NCI-H1105 (cell line): ENCODE measurements around the gene MAT1A.

ENCODE experiments used
- DNase-seq: peaks from one replicate; lab custom pipeline; 2025; lab: John Stamatoyannopoulos, UW

MAT1A gene

DNA sequence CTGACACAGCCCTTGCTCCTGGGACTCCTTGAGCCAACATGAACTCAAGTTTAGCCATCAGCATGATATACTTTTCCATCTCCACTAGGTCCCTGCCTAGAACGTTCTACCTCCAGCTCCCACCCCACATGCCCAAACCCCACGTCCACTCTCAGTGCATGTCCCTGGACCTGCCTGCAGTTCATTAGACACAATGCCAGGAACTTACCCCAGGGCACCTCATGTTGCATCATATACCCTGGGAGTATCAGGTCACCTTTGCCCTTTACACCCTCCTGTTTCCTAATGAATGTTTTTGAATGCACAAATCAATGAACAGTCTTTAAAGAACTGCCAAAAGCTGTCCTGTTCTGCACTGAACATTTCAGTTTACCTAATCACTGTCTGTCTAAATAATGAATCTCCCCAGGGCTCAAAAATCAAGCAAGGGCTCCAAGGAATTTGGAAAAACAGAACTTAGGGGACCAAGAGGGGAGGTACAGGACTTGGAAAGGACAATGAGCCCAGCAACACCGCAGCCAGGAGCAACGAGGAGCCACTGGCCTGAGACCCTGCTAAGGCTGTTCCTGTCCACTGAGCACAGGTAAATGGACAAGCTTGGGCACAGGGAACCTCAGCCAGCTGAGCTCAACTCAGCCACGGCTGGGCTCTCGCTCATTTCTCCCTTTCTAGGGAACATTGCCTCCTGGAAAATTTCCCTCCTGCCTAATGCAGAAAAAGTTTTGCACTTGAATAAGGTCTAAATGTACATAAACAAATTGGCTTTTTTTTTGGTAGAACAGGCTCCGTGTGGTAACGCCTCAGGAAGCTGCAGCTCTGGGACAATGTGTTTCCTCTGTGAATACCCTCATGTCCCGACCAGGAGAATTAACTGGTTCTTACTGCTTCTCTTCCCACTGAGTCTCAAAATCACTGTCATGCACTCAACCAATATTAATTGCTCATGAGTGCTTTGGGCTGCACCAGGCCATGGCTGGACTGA is 7.4 kb downstream of the MAT1A start:
- no peak for DNase-seq

DNA sequence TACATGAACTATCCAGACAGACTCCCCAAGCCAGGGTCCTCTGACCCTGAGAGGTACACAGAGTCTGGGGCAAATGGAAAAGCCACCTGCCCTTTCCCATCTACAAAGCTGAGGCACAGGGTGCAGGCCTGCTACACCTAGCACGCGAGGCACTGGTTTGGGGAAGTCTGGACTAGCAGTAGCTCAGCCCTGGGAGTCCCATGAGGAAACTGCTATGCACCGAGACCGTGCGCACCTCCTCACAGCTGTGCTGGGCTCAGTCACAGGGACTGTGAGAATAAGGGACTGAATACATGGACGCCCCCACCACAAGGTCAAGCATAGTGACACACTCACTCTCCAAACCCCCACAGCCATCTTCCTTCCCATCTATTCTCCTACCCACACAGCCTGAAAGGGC is 8.2 kb downstream of the MAT1A start:
- DNase-seq: no peak

DNA sequence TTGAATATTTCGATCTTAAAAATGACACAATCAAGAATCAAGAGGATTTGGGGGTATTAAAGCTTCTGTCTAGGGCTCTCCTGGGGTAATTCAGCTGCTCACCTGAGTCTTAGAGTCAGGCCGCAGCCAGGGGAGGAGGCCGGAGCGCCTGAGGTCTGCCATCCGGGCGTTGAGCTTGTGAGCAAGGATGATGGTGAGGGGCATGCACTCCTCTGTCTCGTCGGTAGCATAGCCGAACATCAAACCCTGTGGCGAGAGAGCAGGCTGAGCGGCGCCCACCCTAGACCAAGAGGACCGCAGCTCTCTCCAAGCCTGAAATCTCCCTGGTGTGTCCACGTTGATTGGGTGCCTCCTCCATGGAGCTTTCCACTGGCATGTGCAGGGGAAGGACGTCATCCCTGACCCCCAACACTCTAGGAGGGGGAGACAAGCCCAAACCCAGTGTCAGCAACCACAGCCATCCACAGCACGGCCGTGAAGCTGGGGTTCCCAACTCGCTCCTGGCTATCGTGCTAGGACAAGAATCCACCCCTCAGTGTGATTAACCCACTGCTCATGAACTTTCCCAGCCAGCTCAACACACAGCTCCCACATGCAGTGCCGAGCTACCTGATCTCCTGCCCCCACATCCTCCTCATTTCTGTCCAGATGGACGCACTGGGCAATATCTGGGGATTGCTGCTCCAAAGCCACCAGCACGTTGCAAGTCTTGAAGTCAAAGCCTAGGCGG is 9.2 kb downstream of the MAT1A start:
- DNase-seq: no peak

DNA sequence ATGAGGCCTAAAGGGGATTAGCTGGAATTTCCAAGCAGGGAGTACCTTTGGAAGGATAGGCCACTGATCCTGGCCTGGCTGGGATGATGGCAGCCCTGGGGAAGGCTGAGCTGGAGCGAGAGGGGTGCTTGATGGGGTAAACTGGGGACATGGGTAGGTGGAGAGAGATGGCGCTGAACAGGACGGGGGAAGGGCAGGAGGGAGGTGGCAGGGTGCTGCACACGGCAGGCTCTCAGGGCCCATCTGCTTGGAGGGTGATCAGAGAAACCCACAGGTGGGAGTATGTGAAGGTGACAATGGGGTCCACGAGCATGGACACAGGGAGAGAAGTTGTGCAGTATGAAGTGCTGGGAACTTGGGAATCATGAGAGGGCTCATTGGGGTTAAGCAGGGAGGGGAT is 10.3 kb downstream of the MAT1A start:
- DNase-seq: no peak

DNA sequence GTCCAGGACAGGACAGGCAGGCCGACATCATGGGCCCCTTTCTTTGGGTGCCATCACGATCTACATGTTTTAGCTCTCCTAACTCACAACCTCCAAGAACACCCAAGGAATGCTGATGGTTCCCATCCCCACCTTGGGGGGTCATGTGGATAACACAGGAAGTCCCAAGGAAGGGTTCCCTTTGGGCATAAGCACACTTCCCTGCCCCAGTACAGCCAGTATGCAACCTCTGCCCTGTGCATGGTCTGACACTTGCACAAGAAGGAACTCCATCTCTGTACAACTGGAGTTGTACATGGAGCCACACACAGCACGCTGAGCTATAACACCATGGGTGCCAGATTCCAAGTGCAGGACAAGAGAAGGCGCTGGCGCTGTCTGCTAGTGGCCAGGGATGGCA is 11.0 kb downstream of the MAT1A start:
- DNase-seq: no peak

DNA sequence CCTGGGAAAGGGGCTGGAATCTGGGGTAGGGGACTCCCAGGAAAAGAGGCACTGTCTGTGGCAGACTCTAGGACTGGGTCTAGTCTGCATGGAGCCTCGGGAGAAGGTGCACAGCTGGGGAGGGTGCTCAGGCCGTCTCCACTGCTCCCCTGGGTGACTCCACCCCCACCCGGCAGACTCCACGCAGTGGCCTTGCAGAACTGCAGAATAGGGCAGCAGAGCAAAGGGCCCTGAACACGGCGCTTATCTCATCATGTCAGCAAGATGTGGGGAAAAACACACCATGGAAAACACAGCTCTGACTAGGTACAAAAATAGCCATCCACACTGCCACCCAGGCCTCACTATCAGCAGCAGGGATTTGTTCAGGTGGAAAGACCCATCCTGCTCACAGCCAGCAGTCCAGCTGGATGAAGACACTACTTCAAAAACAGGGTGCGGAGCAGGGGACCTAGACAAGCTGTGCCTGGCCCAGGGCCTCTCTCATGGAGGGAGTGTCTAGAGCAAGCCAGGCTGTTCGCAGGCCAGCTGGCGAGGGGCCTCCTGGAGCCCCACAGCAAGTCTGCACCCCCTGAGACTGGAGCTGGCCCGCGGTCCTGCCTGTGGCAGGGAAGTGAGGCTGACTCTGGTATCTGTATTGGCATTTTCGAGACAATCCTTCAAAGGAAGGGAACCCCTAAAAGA is 11.7 kb downstream of the MAT1A start:
- DNase-seq: no peak

DNA sequence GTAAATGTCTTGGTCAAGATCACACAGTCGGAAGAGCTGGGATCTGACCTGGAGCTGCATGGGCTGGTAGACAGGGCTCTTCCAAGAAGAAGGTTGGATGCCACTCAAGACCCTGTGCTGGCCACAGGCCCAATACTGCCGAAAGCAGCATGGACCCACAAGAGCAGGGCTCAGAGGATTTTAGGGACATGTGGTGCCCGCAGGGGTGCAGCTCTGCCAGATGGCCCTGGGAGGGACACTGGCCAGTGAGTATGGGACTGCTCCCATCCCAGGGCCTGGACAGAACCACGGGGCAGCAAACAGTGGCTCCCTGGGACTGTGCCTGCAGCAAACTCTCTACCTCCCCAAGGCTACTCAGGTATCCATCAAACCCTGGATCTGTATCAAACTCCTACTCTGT is 12.4 kb downstream of the MAT1A start:
- no peak for DNase-seq

DNA sequence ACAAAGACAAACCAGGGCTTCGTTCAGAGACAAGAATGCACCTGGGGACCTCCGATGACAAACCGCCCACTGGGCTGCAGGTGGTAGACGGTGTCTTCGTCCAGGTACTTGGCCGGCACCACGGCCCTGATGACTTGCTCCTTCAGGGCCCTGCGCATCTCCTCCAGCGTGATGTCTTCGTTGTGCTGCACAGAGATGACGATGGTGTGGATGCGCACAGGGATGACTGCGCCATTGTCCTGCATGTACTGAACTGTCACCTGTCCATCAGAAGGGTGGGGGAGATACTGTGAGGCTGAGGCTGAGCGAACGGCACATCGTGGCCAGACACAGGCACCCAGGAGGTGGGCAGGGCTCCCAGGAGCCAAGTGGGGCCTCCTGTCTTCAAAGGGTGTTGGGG is 13.1 kb downstream of the MAT1A start:
- DNase-seq: no peak

DNA sequence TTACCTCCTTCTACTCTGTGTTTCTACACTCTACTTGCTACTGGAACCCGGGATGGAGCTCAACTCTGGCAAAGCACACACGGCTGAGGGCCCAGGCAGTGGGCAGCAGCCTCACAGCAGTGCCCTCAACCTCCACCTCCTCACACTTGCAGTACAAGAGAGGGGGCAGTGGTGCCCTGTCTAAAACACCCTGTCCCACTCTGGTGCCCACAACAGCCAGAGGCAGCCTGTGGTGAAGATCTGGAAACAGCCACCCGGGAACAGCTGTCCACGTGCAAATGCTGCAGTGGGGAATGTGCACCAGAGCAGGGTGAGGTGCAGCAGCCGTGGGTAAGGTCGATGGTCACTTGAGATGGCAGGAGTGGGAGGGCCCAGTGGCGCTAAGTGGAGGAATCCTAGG is 13.7 kb downstream of the MAT1A start:
- no peak for DNase-seq

DNA sequence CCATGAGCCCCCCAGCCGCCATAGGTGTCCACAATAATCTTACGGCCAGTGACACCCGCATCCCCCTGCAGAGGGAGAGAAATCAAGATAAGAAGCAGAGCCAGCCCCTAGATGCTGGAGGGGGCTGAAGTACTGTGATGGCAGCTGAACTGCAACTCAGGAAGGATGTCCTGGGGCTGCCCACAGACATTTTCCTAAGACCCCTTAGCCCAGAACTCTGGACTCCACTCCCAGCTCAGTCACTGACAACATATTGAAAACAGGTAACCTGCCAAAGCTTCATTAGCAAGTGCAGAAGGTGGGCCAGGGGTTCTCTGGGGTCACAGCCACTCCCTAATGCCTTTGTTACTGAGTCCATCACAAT is 14.3 kb downstream of the MAT1A start:
- DNase-seq: no peak

DNA sequence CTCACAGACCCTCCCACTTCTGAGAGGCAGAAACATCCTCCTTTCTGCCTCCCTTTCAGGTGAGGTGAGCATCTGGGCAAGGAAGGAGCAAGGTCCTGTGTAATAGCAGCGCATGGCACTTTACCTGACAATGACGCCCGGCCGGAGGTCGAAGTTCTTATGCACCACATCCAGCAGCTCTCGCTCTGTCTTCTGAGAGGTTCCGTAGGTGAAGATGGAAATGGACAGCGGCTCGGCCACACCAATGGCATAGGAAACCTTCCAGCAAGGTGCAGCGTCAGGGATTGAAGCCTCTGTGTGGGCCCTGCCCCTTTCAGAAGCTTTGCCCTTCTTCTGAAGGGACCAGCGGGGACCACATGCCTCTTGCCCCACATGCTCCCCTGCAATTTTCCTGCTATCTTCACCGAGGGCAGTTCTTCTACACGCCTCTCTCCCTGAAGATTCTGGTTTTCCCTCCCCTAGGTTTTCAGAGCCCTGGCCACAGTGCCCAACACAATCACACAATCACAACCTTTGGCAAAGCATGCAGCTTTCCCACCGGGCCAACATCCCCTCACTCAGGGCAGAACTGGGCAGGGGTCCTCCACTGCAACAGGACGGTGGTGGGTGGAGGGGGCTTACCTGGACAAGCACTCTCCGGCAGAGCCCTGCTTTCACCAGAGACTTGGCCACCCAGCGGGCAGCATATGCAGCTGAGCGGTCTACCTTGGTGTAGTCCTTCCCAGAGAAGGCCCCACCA is 14.9 kb downstream of the MAT1A start:
- no peak for DNase-seq

DNA sequence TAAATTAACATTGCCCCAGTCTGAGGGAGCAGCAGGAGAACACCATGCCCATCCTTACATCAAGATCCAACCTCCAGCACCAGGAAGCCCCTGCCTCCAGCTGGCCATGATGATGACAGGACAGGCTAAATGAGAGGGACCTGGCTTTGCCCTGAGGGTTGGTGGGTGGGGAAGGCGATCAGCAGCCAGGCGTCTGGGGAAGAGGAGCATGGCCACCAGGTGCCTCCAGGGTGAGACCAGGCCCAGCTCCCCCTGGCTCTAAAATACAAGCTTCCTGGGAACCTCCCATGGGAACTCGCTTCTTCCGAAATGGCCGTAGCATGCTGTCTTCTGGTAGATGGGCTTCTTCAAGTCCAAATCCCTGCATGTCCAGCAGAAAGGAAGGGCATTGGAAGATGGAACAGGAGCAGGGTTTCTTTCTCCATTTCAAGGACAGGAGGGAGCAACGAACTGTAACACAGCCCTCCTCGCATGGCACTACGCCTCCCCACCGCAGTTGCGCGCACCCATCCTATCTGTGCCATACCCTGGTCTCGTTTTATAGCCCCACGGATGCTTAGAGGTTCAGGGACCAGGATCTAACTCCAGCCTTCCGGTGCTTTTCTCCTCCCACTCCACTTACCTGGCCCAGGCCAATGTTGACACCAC is 15.8 kb downstream of the MAT1A start:
- DNase-seq: no peak

DNA sequence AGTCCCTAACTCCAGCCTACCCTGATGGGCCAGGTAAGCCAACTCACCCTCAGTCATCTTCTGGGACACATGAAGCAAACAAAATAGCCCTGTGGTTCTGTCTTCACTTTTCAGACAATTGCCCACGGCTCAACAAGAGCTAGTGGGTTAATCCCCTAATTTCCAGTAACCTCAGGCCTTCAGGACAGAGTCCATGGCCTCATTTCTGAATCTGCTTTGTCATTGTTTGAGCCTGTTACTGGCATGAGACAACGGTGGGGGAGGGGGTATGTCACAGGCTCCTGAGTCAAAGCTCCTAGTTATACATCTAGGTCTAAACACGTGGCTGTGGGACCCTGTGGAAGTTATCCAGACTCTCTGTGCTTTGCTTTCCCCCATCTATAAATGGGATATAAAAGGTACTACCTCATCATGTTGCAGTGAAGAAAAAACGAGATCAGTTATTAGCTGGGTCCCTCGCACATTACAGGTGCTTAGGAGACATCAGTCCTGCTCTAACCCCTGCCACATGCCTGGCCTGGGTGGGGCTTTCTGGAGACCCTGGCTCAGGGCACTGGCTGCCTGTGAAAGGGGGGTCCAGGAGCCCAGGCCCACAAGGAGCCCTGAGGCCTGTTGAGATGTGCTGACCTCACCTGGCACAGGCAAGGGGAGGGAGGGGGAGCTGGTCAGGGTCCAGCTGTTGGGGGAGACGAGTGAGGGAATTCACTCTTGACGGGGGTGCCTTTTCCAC is 16.5 kb downstream of the MAT1A start:
- DNase-seq: no peak

DNA sequence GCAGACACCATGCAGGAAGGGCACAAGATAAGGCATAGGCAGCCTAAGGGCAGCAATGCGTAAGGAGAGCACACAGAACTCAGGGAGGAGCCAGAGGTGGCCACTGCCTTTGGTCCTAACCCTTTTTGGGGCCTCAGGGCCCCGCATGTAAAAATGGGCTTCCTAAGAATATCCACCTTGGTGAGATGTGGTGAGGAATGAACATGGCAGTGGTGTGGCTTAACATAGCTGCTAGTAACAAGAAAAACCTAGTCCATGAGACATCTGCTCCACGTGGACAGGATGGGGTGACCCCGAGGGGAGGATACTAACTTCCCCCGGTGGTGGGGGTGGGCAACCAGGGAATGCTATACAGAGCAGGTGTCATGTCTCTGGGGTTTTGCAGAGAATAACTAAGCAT is 18.0 kb downstream of the MAT1A start:
- DNase-seq: no peak

DNA sequence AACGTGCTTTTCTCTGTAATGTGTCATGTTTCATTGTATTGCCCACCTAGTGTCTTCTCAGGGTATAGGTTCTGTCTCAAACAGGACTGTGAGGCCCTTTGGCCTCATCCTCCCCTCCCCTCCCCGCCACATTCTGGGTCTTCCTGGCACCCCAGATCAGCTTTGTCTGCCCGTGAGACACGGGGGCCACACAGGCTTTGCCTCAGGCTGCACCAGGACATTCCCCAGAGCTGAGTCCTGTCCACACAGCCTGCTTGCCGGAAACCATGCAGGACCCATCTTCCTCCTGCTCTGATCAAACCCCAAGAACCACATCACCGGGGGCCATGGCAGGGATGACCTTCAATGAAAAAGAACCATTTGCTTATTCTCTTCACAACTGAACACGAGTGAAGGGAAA is 18.6 kb downstream of the MAT1A start:
- no peak for DNase-seq

DNA sequence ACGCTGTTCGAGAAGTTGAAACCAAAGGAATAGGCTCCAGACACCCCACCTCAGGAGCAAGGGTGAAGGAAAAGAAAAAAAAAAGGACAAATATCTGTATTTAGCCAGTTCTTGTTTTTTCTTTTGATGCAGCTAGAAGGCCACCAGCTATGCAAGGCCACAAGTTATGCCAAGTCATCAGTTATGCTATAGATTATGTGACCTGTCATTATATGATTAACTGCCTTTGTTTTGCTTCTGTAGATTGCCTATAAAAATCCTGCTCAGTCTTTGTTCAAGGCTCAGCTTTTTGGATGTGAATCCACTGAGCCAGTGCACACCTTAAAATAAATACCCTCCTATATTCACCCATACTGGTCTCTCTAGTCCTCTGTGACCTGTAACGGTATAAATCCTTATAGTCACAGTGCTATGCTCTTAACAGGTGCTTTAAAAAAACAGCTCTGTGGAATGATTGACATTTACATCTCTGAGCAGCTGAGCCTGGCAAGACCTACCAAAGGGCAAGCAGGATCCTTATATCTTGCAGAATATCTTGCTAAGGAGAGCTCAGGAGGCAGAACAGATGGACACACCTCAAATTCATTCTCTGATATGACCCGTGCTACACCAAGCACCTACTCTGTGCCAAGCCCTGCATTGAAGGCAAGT is 20.4 kb downstream of the MAT1A start:
- DNase-seq: no peak

DNA sequence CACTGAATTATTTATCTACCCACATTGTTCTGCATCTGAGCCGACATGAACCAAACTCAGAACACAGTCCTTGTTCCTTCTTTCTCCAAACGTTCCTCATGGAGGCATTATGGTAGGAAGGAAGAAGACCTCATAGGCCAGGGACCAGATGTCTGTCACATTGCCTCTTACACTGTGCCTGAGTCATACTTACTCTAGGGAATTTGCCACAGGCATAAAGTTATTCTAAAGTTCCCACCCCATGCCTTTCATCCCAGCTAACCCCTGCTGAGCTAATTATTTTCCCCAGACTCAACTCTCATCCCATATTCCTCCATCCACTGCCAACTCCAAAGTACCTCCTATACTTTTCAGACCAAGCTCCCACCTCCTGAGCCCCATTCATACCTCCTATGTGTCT is 21.2 kb downstream of the MAT1A start:
- no peak for DNase-seq

DNA sequence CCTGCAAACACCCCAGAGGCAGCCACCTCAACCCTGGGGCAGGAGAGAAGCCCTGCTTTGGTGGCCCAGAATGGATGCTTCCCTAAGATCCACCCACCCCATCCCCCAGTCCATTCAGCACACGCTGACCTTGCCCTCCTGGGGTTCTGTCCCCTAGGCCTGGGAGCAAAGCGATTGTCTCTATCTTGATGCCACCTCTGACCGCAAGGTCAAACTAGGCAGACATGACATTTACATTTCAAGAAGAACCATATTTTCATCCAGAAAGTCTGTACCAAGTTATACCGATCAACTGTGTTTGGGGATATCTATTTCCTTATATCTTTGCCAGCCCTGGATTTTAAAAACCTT is 23.0 kb downstream of the MAT1A start:
- DNase-seq: no peak

DNA sequence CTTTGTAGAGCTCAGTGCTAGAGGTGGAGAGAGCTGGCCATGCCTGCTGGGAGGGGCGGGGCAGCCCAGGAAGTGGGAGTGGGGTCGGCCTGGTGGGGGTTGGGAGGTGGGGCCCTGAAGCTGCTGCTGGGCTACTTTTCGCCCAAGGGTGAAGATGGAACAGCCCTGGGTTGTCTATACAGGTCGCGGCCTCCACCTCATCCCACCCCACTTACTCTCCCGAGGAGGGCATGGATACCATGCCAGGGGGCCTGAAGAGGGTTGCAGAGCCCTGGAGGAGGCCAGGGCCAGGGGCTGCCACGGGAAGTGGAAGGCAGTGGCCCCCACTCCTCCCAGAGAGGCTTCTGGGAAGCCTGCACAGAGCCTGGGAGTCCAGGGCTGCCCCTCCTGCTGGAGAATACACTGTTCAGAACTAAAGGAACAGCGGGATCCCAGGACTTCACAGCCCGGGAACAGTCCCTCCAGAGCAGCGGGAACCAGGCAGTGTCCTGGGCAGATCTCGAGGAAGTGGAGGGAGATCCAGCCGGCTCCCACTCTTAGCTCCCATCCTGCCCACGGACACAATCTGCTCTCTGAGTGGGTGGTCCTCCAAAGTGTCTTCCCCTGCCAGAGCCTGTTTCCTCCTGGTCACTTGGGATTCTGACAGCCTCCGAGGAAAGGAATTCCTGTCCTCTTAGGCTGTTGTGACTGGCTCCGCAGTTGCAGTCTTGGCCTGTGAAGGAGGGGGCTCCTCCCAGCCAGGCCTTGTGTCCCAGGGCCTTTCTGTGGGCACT is 23.5 kb downstream of the MAT1A start:
- no peak for DNase-seq
